Hepatocyte (in vitro differentiated cells): Measurements from ENCODE around the gene RAB27A. TPM values are rescaled to one million over a fixed set of nuclear protein-coding genes. Genes with fewer than 3 reads are reported as not detected.

ENCODE experiments used
- DNase-seq: peaks from one replicate; pipeline ENCODE4 v3.0.0-alpha.2; 2016; ENCODE audit warnings: low spot score
- H2AFZ ChIP-seq: fragments of 200-600 bp; sonication (generic); 2 replicates; pipeline ENCODE4 v1.6.0; 2016; ENCODE audit warnings: antibody characterized with exemption, mild to moderate bottlenecking
- H3K27ac ChIP-seq: fragments of 200-600 bp; sonication (generic); 2 replicates; pipeline ENCODE4 v1.5.1; 2016; ENCODE audit warnings: mild to moderate bottlenecking
- H3K27me3 ChIP-seq: fragments of 200-600 bp; sonication (generic); 2 replicates; pipeline ENCODE4 v1.6.1; 2016
- H3K36me3 ChIP-seq: fragments of 200-600 bp; sonication (generic); replicated peaks from 2 replicates; pipeline ENCODE4 v1.5.1; 2016; ENCODE audit warnings: low read depth; ENCODE audit not compliant: insufficient read depth
- H3K4me1 ChIP-seq: fragments of 200-600 bp; sonication (generic); 2 replicates; pipeline ENCODE4 v1.5.1; 2016; ENCODE audit warnings: mild to moderate bottlenecking, moderate library complexity; ENCODE audit not compliant: insufficient read depth
- H3K4me2 ChIP-seq: fragments of 200-600 bp; sonication (generic); 2 replicates; pipeline ENCODE4 v1.6.0; 2016
- H3K4me3 ChIP-seq: fragments of 200-600 bp; sonication (generic); 2 replicates; pipeline ENCODE4 v1.5.1; 2016; ENCODE audit warnings: mild to moderate bottlenecking
- H3K79me2 ChIP-seq: fragments of 200-600 bp; sonication (generic); 2 replicates; pipeline ENCODE4 v1.6.0; 2017; ENCODE audit warnings: mild to moderate bottlenecking
- H3K9me2 ChIP-seq: fragments of 200-600 bp; sonication (generic); replicated peaks from 2 replicates; pipeline ENCODE4 v1.6.0; 2017; ENCODE audit warnings: mild to moderate bottlenecking; ENCODE audit not compliant: insufficient read depth
- H3K9me3 ChIP-seq: fragments of 200-600 bp; sonication (generic); 2 replicates; pipeline ENCODE4 v1.5.1; 2016; ENCODE audit warnings: low read depth, mild to moderate bottlenecking
- H4K20me1 ChIP-seq: fragments of 200-600 bp; sonication (generic); 2 replicates; pipeline ENCODE4 v1.6.0; 2016; ENCODE audit warnings: mild to moderate bottlenecking; ENCODE audit not compliant: insufficient read depth, poor library complexity, severe bottlenecking
- EZH2 ChIP-seq: fragments of 200-600 bp; sonication (generic); IDR thresholded peaks from 2 replicates; pipeline ENCODE4 v1.6.1; 2016; ENCODE audit warnings: antibody characterized with exemption, mild to moderate bottlenecking, borderline replicate concordance
- EZH2phosphoT487 ChIP-seq: fragments of 200-600 bp; sonication (generic); IDR thresholded peaks from one replicate; pipeline ENCODE4 v1.6.1; 2018; ENCODE audit warnings: antibody characterized with exemption, mild to moderate bottlenecking, low read depth, moderate library complexity; ENCODE audit not compliant: unreplicated experiment, severe bottlenecking
- WGBS: methylation state at CpG from one replicate; pipeline ENCODE4 v1.1.6; 2016; ENCODE audit warnings: low lambda C conversion rate; ENCODE audit errors: missing lambda C conversion rate; 5-methylcytosine and 5-hydroxymethylcytosine counted together
- polyA plus RNA-seq: library from polyadenylated mRNA; unstranded; fragments of >200 nt; fragmentation: Nextera tagmentation; extraction: Ambion mirVana; gene quantifications from 2 replicates; pipeline ENCODE4 v1.2.1, GENCODE V29; 2016
- total RNA-seq: library from RNA; depleted of rRNA; stranded (reverse); fragments of >200 nt; gene quantifications from 2 replicates; pipeline ENCODE4 v1.2.3, GENCODE V29; 2014
- TF ChIP-seq, protein P1 (sequence below): fragments of 200-600 bp; sonication (generic); IDR thresholded peaks from 2 replicates; pipeline ENCODE4 v1.5.1; 2016; ENCODE audit warnings: antibody characterized with exemption, mild to moderate bottlenecking; ENCODE audit not compliant: poor library complexity

The RAB27A gene
- total and polyA plus RNA-seq, 2 experiments from 2014 or later, result 10.5 to 16.6 TPM

DNA sequence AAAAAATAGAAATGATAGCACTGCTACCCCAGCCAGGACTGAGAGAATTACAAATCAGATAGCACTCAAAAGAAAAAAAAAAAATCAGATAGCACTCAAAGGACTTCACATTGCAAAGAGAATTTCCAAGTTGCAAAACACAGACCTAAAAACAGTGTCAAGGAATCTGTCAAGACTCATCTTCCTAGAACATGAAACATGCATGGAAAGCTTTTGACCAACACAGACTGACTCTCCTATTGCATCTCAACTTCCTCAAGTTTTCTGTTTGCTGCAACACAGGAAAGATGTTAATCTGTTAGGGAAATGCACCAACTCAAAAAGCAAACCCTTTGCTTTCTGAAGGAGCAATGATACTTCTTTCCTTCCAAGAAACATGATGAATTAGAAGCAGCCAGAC lies 42.3 kb downstream of the RAB27A start:
- Histone ChIP-seq H3K9me2 (no peaks in the 10 kb centered on the region), H3K4me2 (no peak overlapping the region), H3K79me2 (peaks cover 20% of the 10 kb centered on the region), H3K36me3 (no peaks in the 10 kb centered on the region), H3K9me3 (no peaks in the 10 kb centered on the region), H3K4me1 (peaks cover 11% of the 10 kb centered on the region), H4K20me1 (no peaks in the 10 kb centered on the region), H3K4me3 (no peak overlapping the region), H3K27me3 (no peaks in the 10 kb centered on the region), H3K27ac (no peak overlapping the region), H2AFZ (no peak overlapping the region)
- TF ChIP-seq EZH2phosphoT487, result no peak
- no peak for TF ChIP-seq EZH2
- TF ChIP-seq, protein P1, sequence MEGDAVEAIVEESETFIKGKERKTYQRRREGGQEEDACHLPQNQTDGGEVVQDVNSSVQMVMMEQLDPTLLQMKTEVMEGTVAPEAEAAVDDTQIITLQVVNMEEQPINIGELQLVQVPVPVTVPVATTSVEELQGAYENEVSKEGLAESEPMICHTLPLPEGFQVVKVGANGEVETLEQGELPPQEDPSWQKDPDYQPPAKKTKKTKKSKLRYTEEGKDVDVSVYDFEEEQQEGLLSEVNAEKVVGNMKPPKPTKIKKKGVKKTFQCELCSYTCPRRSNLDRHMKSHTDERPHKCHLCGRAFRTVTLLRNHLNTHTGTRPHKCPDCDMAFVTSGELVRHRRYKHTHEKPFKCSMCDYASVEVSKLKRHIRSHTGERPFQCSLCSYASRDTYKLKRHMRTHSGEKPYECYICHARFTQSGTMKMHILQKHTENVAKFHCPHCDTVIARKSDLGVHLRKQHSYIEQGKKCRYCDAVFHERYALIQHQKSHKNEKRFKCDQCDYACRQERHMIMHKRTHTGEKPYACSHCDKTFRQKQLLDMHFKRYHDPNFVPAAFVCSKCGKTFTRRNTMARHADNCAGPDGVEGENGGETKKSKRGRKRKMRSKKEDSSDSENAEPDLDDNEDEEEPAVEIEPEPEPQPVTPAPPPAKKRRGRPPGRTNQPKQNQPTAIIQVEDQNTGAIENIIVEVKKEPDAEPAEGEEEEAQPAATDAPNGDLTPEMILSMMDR, result no peak
- DNase-seq, result no peak

DNA sequence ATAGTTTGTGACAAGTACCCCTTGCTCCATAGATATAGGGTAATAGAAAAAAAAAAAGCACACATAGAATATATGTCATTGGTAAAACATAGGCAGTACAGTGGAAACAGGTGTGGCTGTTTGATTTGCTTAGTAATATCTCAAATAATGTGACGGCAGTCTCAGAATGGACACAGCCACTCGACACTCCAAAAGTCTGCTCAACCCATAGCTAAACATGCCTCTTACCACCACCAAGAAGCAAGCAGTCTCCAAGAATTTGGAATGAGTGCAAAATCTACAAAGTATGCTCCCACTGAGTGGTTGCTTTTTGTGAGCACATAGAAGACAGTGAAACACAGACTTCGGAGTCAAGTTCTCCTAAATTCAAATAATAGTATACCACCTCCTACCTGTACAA lies 43.0 kb downstream of the RAB27A start:
- Histone ChIP-seq H3K36me3 (no peaks in the 10 kb centered on the region), H3K4me1 (peaks cover 11% of the 10 kb centered on the region), H3K4me3 (no peak overlapping the region), H3K27me3 (no peaks in the 10 kb centered on the region), H3K9me2 (no peaks in the 10 kb centered on the region), H3K9me3 (no peaks in the 10 kb centered on the region), H3K27ac (no peak overlapping the region), H3K4me2 (no peak overlapping the region), H3K79me2 (peaks cover 21% of the 10 kb centered on the region), H2AFZ (no peak overlapping the region), H4K20me1 (no peaks in the 10 kb centered on the region)
- 86% methylated on average over 3 of the region's 3 CpGs for WGBS
- no peak for DNase-seq
- TF ChIP-seq, protein P1, result no peak
- no peak for TF ChIP-seq EZH2phosphoT487
- no peak for TF ChIP-seq EZH2

DNA sequence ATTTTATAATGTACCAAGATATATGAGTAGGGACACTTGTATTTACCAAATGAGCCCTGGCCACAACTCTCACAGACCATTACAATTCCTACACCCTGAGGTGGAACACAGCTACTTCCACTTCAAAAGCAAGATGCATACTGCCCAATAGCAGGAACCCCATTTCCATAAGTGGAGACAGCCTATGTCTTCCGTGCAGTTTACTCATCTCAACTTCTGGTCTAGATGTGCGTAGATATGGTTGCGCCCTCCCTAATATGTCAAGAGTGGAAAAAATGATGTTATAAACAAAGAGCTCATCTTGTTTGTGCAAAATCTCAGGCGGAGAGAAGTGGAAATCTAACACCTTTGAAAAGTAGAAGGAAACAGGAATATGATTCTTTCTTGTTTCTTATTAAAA lies 44.6 kb downstream of the RAB27A start:
- no peaks in the 10 kb centered on the region for H3K27me3 ChIP-seq
- H3K79me2 ChIP-seq, result peaks cover 21% of the 10 kb centered on the region
- no peak overlapping the region for H3K4me3 ChIP-seq
- H3K4me2 ChIP-seq, result no peak overlapping the region
- H3K36me3 ChIP-seq, result no peaks in the 10 kb centered on the region
- H3K27ac ChIP-seq, result no peak overlapping the region
- peaks cover 3% of the 10 kb centered on the region for H3K4me1 ChIP-seq
- H4K20me1 ChIP-seq, result no peaks in the 10 kb centered on the region
- 92% methylated on average over 4 of the region's 4 CpGs for WGBS
- no peaks in the 10 kb centered on the region for H3K9me3 ChIP-seq
- no peaks in the 10 kb centered on the region for H3K9me2 ChIP-seq
- DNase-seq, result no peak
- H2AFZ ChIP-seq, result no peak overlapping the region
- TF ChIP-seq EZH2phosphoT487 (no peak), EZH2 (no peak)
- TF ChIP-seq, protein P1, result no peak

DNA sequence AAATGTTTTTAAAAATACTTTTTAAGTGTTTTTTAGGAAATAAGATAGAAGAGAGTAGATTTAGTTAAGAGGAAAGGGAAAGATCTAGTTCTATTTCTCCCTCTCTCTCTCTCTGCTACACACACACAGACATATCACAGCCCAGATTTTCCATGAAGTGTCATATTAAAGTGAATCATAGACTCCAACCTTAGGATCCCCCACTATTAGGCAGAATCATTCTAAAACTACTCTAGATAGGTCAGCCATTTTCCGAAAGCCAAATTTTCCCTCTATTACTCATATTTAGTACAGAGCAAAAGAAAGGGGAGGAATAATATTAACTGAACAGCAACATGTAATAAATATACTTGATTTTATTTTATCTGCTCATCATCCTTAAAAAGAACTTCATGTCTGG lies 47.7 kb downstream of the RAB27A start:
- Histone ChIP-seq H2AFZ (no peak overlapping the region), H3K4me2 (no peak overlapping the region), H3K36me3 (no peaks in the 10 kb centered on the region), H3K27ac (no peak overlapping the region), H3K27me3 (no peaks in the 10 kb centered on the region), H3K4me3 (no peak overlapping the region), H3K9me3 (no peaks in the 10 kb centered on the region), H3K4me1 (no peaks in the 10 kb centered on the region), H3K79me2 (peaks cover 26% of the 10 kb centered on the region), H4K20me1 (no peaks in the 10 kb centered on the region), H3K9me2 (no peaks in the 10 kb centered on the region)
- 0% methylated on average over 1 of the region's 1 CpG for WGBS
- TF ChIP-seq EZH2 (no peak), EZH2phosphoT487 (no peak)
- TF ChIP-seq, protein P1, result no peak
- DNase-seq, result no peak
